CD4-positive, alpha-beta T cell (primary cell): Measurements from ENCODE around the gene NOMO2. TPM values are rescaled to one million over a fixed set of nuclear protein-coding genes. Genes with fewer than 3 reads are reported as not detected.
"Not testable (repeated sequence)": the region's sequence is repeated elsewhere in the genome, so short reads cannot be mapped to it uniquely, and the experiment has no call there.

ENCODE experiments used
- ATAC-seq: fragments of 200-7000 bp; cut with Tn5 transposase; one replicate; pipeline ENCODE4 v1.10.0; 2022; ENCODE audit warnings: mild to moderate bottlenecking; ENCODE audit not compliant: poor library complexity
- CTCF ChIA-PET: fragments of 350-600 bp; sonication (Branson Sonifier 250); formaldehyde crosslinking; loops from one replicate; lab custom pipeline; 2021; ENCODE audit warnings: antibody characterized with exemption, inconsistent platforms; lab: Charles Lee
- POLR2A ChIA-PET: fragments of 350-600 bp; sonication (Branson Sonifier 250); formaldehyde crosslinking; loops from one replicate; lab custom pipeline; 2021; ENCODE audit warnings: antibody characterized with exemption, inconsistent platforms; lab: Charles Lee
- DNase-seq, 14 experiments: peaks; one replicate each; pipeline ENCODE4 v3.0.0-alpha.2; 2013 to 2020; ENCODE audit warnings: mixed read lengths in 2 of 14
- H3K27ac ChIP-seq, 2 donors: one replicate each; pipeline versions ENCODE4 v1.5.1 to v1.7.0; 2013; ENCODE audit warnings: low read length in 2 of 2, low read depth in 1 of 2, mild to moderate bottlenecking in 1 of 2
- H3K27me3 ChIP-seq, 2 experiments: 1 replicate in 1 of 2; 2 replicates in 1 of 2; pipeline versions ENCODE4 v1.6.1 to v1.7.0; 2013; ENCODE audit warnings: low read length in 2 of 2, control low read depth in 1 of 2, mild to moderate bottlenecking in 1 of 2, moderate library complexity in 1 of 2; ENCODE audit not compliant: insufficient read depth in 2 of 2, control insufficient read depth in 1 of 2
- H3K36me3 ChIP-seq: one replicate; pipeline ENCODE4 v1.6.1; 2013; ENCODE audit warnings: low read length, control low read depth; ENCODE audit not compliant: insufficient read depth
- H3K4me1 ChIP-seq: one replicate; pipeline ENCODE4 v1.6.1; 2013; ENCODE audit warnings: low read length, control low read depth; ENCODE audit not compliant: insufficient read depth
- H3K4me3 ChIP-seq: one replicate; pipeline ENCODE4 v1.5.1; 2013; ENCODE audit warnings: mild to moderate bottlenecking, low read length, moderate library complexity
- H3K9me3 ChIP-seq, 2 experiments: 1 replicate in 1 of 2; 2 replicates in 1 of 2; pipeline versions ENCODE4 v1.6.1 to v1.7.0; 2013; ENCODE audit warnings: low read length in 2 of 2, mild to moderate bottlenecking in 2 of 2, control low read depth in 1 of 2, moderate library complexity in 1 of 2; ENCODE audit not compliant: control insufficient read depth in 1 of 2, insufficient read depth in 1 of 2
- H3K27ac Mint-ChIP-seq: one replicate; pipeline ENCODE4 v1.8.0; 2020; ENCODE audit warnings: mixed read lengths
- H3K27me3 Mint-ChIP-seq: one replicate; pipeline ENCODE4 v1.8.0; 2021; ENCODE audit warnings: mixed read lengths
- H3K36me3 Mint-ChIP-seq: one replicate; pipeline ENCODE4 v1.8.0; 2021; ENCODE audit warnings: low read depth, mixed read lengths
- H3K4me1 Mint-ChIP-seq: one replicate; pipeline ENCODE4 v1.8.0; 2021; ENCODE audit warnings: low read depth, mixed read lengths
- H3K4me3 Mint-ChIP-seq: one replicate; pipeline ENCODE4 v1.8.0; 2020; ENCODE audit warnings: mild to moderate bottlenecking, mixed read lengths
- H3K9me3 Mint-ChIP-seq: one replicate; pipeline ENCODE4 v1.8.0; 2020; ENCODE audit warnings: mixed read lengths
- intact Hi-C, 2 experiments: fragments of 100-400 bp; cut with DNase I in 1 of 2; cut with micrococcal nuclease in 1 of 2; formaldehyde crosslinking; loops; one replicate each; pipeline versions ENCODE4 v1.15.1 to v1.9.0; 2023 to 2025; cut with DNase I, micrococcal nuclease
- total RNA-seq, 174 experiments: library from RNA in 2 of 174; stranded (reverse) in 2 of 174; gene quantifications; one replicate each; pipeline ENCODE4 v1.2.3 and lab custom pipeline; 2021 to 2026

The NOMO2 gene
- total RNA-seq, 2 experiments from 2014 or later, result 46.1 to 48.5 TPM

DNA sequence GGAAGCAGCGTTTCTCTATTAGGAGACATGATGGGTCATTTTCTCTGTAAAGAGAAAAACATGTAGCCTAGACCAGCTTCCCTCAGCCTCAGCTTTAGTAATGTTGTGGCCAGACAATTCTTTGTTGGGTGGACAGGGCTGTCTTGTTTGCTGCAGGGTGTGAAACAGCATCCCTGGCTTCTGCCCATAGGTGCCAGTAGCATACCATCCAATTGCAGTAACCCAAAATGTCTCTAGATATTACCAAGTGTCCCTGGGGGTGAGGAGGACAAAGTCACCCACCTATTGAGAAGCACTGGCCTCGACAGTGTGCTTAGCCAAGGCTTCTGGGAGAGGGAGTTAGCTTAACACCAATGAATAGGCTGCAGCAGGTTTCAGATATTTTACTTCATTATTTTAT is 14.0 kb upstream of the NOMO2 start:
- H3K27ac ChIP-seq, H3K36me3 ChIP-seq, ATAC-seq, H3K4me3 ChIP-seq, H3K27me3 ChIP-seq, H3K27ac Mint-ChIP-seq, POLR2A ChIA-PET, H3K4me1 ChIP-seq, H3K4me1 Mint-ChIP-seq, H3K36me3 Mint-ChIP-seq, H3K4me3 Mint-ChIP-seq, DNase-seq, intact Hi-C loops, H3K9me3 ChIP-seq, H3K9me3 Mint-ChIP-seq, CTCF ChIA-PET, H3K27me3 Mint-ChIP-seq: not testable (repeated sequence)

DNA sequence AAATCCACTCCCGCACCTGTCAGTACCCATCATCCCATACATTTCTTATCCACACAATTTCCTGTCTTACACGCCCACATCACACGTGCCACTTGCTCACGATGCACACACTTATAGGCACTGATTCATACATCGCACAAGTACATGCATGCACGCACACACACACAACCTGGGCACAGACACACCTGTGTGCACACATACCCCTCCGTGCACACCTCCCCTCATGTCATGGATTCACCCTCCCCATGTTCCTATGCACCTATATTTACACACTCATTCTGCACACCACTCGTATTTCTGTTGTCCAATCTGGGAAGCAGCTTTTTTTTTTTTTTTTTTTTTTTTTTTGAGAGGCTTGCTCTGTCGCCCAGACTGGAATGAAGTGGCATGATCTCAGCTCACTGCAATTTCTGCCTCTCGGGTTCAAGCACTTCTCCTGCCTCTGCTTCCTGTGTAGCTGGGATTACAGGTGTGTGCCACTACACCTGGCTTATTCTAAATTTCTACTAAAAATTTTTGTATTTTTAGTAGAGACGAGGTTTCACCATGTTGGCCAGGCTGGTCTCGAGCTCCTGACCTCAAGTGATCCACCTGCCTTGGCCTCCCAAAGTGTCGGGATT is 13.5 kb upstream of the NOMO2 start:
- H3K27ac Mint-ChIP-seq, H3K36me3 ChIP-seq, H3K9me3 ChIP-seq, H3K4me1 Mint-ChIP-seq, POLR2A ChIA-PET, H3K4me1 ChIP-seq, H3K9me3 Mint-ChIP-seq, H3K27me3 Mint-ChIP-seq, DNase-seq, ATAC-seq, H3K4me3 ChIP-seq, H3K36me3 Mint-ChIP-seq, intact Hi-C loops, CTCF ChIA-PET, H3K4me3 Mint-ChIP-seq, H3K27me3 ChIP-seq, H3K27ac ChIP-seq: not testable (repeated sequence)

DNA sequence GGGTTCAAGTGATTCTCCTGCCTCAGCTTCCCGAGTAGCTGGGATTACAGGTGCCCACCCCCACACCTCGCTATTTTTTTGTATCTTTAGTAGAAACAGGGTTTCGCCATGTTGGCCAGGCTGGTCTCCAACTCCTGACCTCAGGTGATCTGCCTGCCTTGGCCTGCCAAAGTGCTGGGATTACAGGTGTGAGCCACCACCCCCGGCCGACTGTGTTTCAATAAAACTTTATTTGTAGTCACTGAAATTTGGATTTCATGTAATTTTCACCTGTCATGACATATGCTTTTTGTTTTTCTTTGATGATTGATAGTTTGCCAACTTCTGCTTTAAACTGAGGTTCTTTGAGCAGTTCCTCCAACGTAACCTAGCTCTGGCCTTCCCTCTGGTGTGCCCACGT is 12.0 kb upstream of the NOMO2 start:
- H3K4me1 Mint-ChIP-seq, intact Hi-C loops, H3K4me1 ChIP-seq, H3K9me3 Mint-ChIP-seq, H3K27me3 Mint-ChIP-seq, H3K4me3 ChIP-seq, ATAC-seq, H3K4me3 Mint-ChIP-seq, H3K27ac Mint-ChIP-seq, DNase-seq, H3K9me3 ChIP-seq, POLR2A ChIA-PET, CTCF ChIA-PET, H3K27ac ChIP-seq, H3K27me3 ChIP-seq, H3K36me3 ChIP-seq, H3K36me3 Mint-ChIP-seq: not testable (repeated sequence)

DNA sequence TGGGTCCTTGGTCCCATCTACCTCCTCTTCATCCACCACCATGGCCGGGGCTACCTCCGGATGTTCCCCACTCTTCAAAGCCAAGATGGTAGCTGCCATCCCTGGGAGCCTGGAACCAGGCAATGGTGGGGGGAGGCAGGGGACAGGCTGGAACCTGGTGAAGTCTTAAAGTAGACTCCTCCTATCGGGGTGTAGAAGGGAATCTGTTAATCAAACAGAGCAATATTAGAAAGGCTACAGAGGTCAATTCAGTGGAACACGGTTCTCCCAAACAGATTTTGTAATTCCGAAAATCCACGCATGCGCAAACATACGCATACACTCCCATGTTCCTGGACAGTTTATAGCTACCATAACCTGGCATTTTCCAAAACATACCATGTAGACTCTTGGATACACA is 11.1 kb upstream of the NOMO2 start:
- intact Hi-C loops, H3K36me3 ChIP-seq, H3K27ac ChIP-seq, H3K9me3 Mint-ChIP-seq, ATAC-seq, H3K9me3 ChIP-seq, H3K27ac Mint-ChIP-seq, H3K4me1 ChIP-seq, DNase-seq, H3K4me1 Mint-ChIP-seq, H3K4me3 ChIP-seq, POLR2A ChIA-PET, H3K4me3 Mint-ChIP-seq, H3K36me3 Mint-ChIP-seq, H3K27me3 ChIP-seq, H3K27me3 Mint-ChIP-seq, CTCF ChIA-PET: not testable (repeated sequence)

DNA sequence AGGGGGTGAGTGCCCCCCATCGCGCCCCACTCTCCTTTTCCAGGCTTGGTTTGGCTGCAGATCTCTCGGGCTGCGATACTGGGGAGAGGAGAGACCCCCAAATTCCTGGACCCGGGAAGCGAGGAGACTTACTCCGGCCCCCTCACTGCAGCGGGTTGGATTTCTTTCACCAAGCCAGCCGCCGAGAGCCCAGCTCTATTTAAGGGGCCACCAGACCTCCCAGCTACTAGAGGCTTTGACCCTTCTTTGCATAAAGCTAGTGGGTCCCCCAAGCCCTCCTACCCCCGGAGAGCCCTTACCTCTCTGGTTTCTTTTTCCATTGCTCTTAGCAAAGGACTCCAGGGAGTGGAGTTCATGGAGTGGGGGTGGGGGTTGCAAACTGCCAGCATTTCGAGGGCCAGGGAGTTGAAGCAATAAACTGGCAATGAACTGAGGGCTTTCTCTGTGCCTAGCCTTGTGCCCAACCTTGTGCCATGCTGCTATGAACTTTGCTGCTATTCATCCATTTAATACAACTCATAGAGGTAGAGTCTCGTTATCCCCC is 9.5 kb upstream of the NOMO2 start:
- H3K9me3 ChIP-seq, H3K27me3 ChIP-seq, H3K36me3 ChIP-seq, H3K36me3 Mint-ChIP-seq, ATAC-seq, H3K9me3 Mint-ChIP-seq, H3K4me3 ChIP-seq, DNase-seq, intact Hi-C loops, H3K27me3 Mint-ChIP-seq, H3K27ac Mint-ChIP-seq, H3K4me3 Mint-ChIP-seq, H3K27ac ChIP-seq, H3K4me1 Mint-ChIP-seq, CTCF ChIA-PET, H3K4me1 ChIP-seq, POLR2A ChIA-PET: not testable (repeated sequence)

DNA sequence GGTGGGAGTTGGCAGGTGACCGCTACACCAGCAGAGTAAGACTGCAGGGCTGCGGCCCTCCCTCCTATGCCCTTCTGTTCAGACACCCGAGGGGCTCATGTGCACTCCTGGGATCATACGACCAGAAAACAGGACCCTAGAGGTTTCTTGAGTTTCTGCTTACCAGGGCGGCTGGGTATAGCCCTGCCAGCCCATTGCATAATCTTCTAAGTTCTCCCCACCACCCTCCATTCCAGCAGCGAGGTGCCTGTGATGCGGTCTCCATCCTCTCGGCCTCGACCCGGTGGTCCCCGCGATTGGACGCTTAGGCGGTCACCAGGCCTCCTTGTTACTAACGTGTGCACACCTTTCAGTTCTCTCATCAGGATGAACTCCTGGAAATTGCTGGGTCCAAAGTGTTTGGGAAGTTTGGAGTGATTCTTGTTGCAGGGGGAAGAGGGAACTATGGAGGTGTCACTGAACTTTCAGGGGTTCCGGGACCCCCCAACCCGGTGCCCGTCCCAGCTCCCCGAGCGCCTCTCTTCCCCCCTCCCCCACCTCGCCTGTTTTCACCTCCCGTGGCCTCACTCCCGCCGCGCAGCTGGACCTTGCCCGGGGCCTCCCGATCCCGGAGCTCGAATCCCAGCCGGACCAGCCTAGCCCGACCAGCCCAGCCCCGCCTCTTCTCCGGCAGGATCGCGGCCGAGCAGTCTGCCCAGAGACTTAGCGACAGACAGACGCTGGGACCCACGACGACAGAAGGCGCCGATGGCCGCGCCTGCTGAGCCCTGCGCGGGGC is 8.8 kb upstream of the NOMO2 start:
- H3K27ac ChIP-seq, H3K4me1 Mint-ChIP-seq, H3K36me3 Mint-ChIP-seq, H3K27me3 Mint-ChIP-seq, H3K27me3 ChIP-seq, intact Hi-C loops, H3K4me1 ChIP-seq, POLR2A ChIA-PET, H3K36me3 ChIP-seq, H3K4me3 Mint-ChIP-seq, ATAC-seq, H3K4me3 ChIP-seq, H3K27ac Mint-ChIP-seq, H3K9me3 Mint-ChIP-seq, DNase-seq, CTCF ChIA-PET, H3K9me3 ChIP-seq: not testable (repeated sequence)
